Fibroblast of skin of left quadriceps (primary cell): Measurements from ENCODE around the gene CDC42BPG.
A peak's percentile ranks its signal among the peaks of the same experiment; 100 is the strongest.
"Not testable (repeated sequence)": the region's sequence is repeated elsewhere in the genome, so short reads cannot be mapped to it uniquely, and the experiment has no call there.

Experiments used
- DNase-seq, 2 experiments: peaks; one replicate each; pipeline ENCODE4 v3.0.0-alpha.2; 2013; ENCODE audit warnings: low read depth in 2 of 2

Gene CDC42BPG

GRCh38 chr11:64834723-64835615 lies 9.5 kb downstream of the CDC42BPG start:
- DNase-seq: no peak

GRCh38 chr11:64834031-64834722 lies 10.3 kb downstream of the CDC42BPG start:
- no peak for DNase-seq

GRCh38 chr11:64833509-64833908 lies 10.9 kb downstream of the CDC42BPG start:
- DNase-seq: no peak

GRCh38 chr11:64833198-64833502 lies 11.3 kb downstream of the CDC42BPG start:
- no peak for DNase-seq

GRCh38 chr11:64832467-64833197 lies 11.8 kb downstream of the CDC42BPG start:
- DNase-seq: no peak

GRCh38 chr11:64831411-64831891 lies 13.0 kb downstream of the CDC42BPG start:
- DNase-seq: no peak

GRCh38 chr11:64829536-64830251 lies 14.8 kb downstream of the CDC42BPG start:
- DNase-seq: no peak

GRCh38 chr11:64827451-64827839 lies 17.0 kb downstream of the CDC42BPG start:
- DNase-seq: no peak

GRCh38 chr11:64826578-64827450 lies 17.6 kb downstream of the CDC42BPG start:
- DNase-seq: no peak

GRCh38 chr11:64826062-64826461 lies 18.4 kb downstream of the CDC42BPG start:
- DNase-seq: no peak

- DNase-seq: no peak
These were observed 20.8 kb downstream of the CDC42BPG start for GRCh38 chr11:64823568-64824119.

GRCh38 chr11:64817476-64817875 lies 27.0 kb downstream of the CDC42BPG start:
- DNase-seq: no peak

- DNase-seq: not testable (repeated sequence)
These were observed 29.0 kb downstream of the CDC42BPG start for GRCh38 chr11:64815433-64815832.

- no peak for DNase-seq
These were observed 29.7 kb downstream of the CDC42BPG start for GRCh38 chr11:64814712-64815187.

GRCh38 chr11:64813826-64814225 lies 30.6 kb downstream of the CDC42BPG start:
- no peak for DNase-seq

- no peak for DNase-seq
These were observed 33.6 kb downstream of the CDC42BPG start for GRCh38 chr11:64810891-64811272.

- peak; percentile 85 to 89 for DNase-seq
These were observed 34.1 kb downstream of the CDC42BPG start, which contains the start of gene MEN1 for GRCh38 chr11:64810271-64810890. MEN1 (minus strand) TSS chr11:64810551; CDS start chr11:64810109, 442 bp downstream.

GRCh38 chr11:64809781-64810241 lies 34.6 kb downstream of the CDC42BPG start:
- DNase-seq: no peak

- no peak for DNase-seq
These were observed 39.0 kb downstream of the CDC42BPG start for GRCh38 chr11:64805481-64805880.
